Activated CD4-positive, CD25-positive, alpha-beta regulatory T cell treated with anti-CD3 and anti-CD28 coated beads, Interleukin-2, amount 50 U/mL, for 16 hours (primary cell): ENCODE data around the gene TES.
"Not testable (repeated sequence)": the region's sequence is repeated elsewhere in the genome, so short reads cannot be mapped to it uniquely, and the experiment has no call there.

ENCODE experiments used
- DNase-seq: peaks from one replicate; pipeline ENCODE4 v3.0.0-alpha.2; 2020; ENCODE audit warnings: low read depth, low spot score

Gene TES

GRCh38 chr7:116283595-116284204, 73.4 kb downstream of the TES start:
- DNase-seq = no peak

- no peak for DNase-seq
Measured at GRCh38 chr7:116284390-116284789, 74.1 kb downstream of the TES start.

GRCh38 chr7:116285252-116285651, 74.9 kb downstream of the TES start:
- DNase-seq = no peak

GRCh38 chr7:116290740-116291139, 80.4 kb downstream of the TES start:
- no peak for DNase-seq

GRCh38 chr7:116291937-116292336, 81.6 kb downstream of the TES start:
- DNase-seq = no peak

GRCh38 chr7:116292381-116292780, 82.0 kb downstream of the TES start:
- no peak for DNase-seq

GRCh38 chr7:116293139-116293538, 82.8 kb downstream of the TES start:
- no peak for DNase-seq

- DNase-seq = no peak
Measured at GRCh38 chr7:116293633-116294032, 83.3 kb downstream of the TES start.

- not testable (repeated sequence) for DNase-seq
Measured at GRCh38 chr7:116295903-116296302, 85.6 kb downstream of the TES start.

- no peak for DNase-seq
Measured at GRCh38 chr7:116298055-116298454, 87.7 kb downstream of the TES start.

- DNase-seq = no peak
Measured at GRCh38 chr7:116298576-116298975, 88.2 kb downstream of the TES start.

GRCh38 chr7:116305485-116306408, 95.4 kb downstream of the TES start:
- no peak for DNase-seq

GRCh38 chr7:116306409-116307048, 96.2 kb downstream of the TES start:
- no peak for DNase-seq

- no peak for DNase-seq
Measured at GRCh38 chr7:116307253-116307652, 96.9 kb downstream of the TES start.
